GM19452 (cell line): Measurements from ENCODE around the gene ALS2CL.
"Not testable (repeated sequence)": the region's sequence is repeated elsewhere in the genome, so short reads cannot be mapped to it uniquely, and the experiment has no call there.

ENCODE experiments used
- ATAC-seq: cut with Tn5 transposase; IDR thresholded peaks from one replicate; pipeline ENCODE4 v1.9.1; 2021; ENCODE audit not compliant: unreplicated experiment

ALS2CL gene

DNA sequence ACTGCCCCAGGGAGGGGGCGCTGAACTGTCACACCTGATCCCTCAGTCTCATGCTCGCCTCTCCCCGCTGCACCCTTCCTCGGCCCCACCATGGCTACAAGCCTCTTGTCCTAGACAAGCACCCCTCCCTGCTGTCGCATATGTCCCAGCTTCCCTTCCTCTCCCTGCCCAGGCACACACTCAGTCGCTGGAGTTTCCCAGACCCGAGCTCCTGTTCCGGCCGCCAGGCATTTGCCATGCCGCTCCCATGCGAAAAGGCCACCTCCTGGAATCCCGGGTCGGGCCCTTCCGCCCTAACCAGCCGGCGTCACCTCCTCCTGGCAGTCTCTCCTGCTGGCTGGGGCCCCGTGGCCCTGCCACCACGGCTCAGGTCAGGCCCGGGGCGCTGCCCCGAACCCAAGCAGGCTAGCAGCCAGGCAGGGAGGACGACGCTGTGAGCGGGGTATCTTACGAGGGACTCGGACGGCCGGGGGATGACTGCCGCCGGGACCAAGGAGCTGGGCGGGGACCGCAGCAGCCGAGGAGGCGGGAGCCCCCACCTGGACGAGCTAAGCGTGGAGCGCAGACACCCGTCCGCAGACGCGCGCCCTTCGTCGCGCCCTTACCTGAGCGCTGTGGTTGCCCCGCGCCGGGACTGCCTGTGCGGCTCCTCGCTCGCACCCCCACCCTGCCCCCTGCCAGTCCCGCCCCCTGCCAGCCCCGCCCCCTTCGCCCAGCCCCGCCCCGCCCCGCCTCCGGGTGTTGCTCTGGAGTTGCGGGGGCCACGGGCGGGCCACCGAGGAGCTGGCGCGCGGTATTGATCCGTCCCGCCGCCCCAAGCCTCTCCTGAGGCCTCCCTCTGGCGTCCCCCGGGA lies at the start of gene ALS2CL:
ALS2CL (minus strand) TSS at position 642 of the 854 bp plus-strand sequence. CDS start 4,239 bp downstream, outside the sequence.
- no peak for ATAC-seq

GRCh38 chr3:46742992-46743585 lies 49.6 kb upstream of the ALS2CL start:
- no peak for ATAC-seq

DNA sequence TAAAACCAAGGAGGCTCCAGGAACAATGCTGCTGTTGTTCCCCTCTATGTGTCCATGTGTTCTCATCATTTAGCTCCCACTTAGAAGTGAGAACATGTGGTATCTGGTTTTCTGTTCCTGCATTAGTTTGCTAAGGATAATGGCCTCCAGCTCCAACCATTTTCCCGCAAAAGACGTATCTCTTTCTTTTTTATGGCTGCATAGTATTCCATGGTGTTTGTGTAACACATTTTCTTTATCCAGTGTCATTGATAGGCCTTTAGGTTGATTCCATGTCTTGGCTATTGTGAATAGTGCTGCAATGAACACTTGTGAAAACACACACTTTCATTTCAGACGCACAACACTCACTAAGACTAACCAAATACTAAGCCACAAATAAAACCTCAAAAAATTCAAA lies 46.1 kb upstream of the ALS2CL start:
- ATAC-seq, result not testable (repeated sequence)

GRCh38 chr3:46737329-46737731 lies 43.9 kb upstream of the ALS2CL start:
- no peak for ATAC-seq

DNA sequence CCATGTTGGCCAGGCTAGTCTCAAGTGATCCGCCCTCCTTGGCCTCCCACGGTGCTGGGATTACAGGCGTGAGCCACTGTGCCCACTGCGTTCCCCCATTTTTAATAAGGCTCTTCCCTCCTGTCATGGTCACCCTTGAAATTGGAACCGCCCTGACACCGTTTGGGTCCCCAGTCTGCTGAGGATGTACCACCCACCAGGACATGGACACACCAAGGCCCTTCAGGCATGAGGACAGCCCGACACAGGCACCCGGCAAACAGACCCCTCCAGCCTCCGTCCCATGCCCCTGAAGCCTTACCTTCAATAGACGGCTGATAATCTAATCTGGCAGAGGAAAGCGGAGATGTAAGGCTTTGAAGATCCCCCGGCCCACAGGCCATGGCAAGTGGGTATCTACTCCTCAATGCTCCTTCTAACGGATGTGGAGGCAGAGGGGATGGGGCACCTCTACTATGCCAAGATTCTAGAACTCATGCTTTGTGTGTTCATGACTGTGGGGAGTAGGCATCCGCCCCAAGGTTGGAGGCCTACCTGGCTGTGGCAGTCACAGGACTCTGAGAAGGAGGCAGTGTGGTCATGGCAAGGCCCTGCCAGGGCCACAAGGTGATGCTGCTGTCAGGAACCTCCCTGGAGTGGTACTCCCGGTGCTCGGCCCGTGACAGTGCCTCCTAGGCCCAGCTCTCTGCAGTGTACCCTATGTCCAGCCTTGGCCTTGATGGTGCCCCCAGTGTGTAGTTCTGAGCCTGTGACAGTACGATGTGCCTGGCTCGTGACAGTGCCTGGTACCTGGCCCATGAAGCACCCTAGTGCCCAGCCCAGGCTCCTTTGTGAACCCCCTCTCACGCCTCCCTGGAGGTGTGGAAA lies 42.8 kb upstream of the ALS2CL start:
- no peak for ATAC-seq

- ATAC-seq, result no peak
These were observed 41.3 kb upstream of the ALS2CL start for GRCh38 chr3:46734773-46735172.

DNA sequence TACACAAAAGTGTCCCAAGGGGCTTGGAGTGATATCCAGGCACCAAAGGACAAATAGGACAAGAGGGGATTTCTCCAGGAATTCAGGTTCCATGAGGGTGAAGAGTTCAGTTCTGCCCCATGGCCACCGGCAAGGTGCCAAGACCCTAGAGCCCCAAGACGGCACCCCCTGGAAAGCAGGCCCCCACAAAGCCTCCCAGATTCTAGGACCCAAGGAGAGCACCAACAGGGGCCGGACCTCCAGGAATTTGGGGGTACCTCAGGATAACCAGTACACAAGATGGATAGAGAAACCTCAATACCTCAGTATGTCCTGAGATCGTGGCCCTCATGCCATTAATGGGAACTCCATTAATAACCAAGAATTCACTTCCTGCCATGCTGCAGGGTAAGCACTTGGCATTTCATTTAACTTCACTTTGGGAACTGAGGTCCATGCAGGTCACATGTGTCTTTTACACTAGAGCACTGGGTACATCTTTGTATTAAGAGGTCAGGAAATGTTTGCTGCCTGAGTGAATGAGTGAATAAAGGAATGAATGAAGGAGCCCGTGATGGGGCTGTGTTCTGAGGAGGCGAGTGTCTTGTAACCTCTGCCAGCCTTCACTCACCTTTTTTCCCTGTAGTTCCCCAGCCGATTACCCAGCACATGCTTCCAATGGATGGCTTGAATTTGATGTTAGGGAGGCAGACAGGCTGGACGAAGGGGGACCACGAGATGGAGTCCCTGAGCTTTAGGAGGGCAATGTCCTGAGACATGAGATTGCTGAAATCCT lies 39.7 kb upstream of the ALS2CL start:
- no peak for ATAC-seq

GRCh38 chr3:46731795-46732194 lies 38.3 kb upstream of the ALS2CL start:
- no peak for ATAC-seq

DNA sequence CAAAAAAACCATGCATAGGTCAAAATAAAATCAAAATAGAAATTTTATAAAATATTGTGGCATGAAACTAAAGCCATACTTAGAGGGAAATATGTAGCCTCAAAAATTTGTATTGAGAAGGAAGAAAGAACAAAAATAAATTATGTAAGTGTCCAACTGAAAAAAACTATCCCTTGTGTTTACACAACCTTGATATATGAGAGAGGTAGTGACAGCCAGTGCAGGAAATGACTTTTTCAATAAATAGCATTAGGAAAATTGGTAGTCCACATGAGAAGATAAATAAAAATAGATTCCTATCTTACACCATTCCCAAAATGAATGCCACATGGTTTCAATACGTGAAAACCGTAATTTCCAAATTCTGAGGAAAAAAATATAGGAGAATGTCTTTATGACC lies 37.3 kb upstream of the ALS2CL start:
- ATAC-seq, result no peak

- no peak for ATAC-seq
These were observed 35.6 kb upstream of the ALS2CL start for GRCh38 chr3:46729038-46729437.

DNA sequence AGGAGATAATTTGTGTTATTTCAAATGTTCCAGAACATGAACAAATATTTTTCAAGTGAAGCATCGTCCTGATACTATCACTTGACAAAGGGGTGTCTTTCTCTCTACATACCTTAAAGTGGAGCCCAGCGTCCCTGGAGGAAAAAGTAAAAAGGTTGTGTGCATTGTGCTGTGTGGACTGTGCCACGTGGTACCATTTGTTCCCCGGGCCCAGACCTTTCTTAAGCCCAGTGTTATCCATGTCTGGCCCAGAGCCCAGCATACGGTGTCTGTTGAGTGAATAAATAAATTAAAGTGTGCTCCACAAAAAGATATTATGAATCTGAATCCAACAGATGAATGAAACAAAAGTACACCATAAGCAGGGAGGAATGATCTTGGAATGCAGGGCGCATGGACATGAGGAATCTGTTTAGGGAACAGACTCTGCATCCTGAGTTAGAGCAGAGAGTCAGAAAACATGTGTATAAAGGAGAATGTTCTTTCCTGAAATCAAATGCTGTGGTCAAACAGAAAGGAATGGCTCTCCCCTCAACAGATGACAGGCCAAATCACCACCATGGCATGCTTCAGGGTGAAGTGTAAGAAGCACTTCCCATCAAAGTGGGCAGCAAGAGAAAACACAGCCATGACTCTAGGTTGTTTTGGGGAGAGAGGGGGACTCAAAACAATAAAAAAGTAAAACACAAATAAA lies 32.3 kb upstream of the ALS2CL start:
- no peak for ATAC-seq

DNA sequence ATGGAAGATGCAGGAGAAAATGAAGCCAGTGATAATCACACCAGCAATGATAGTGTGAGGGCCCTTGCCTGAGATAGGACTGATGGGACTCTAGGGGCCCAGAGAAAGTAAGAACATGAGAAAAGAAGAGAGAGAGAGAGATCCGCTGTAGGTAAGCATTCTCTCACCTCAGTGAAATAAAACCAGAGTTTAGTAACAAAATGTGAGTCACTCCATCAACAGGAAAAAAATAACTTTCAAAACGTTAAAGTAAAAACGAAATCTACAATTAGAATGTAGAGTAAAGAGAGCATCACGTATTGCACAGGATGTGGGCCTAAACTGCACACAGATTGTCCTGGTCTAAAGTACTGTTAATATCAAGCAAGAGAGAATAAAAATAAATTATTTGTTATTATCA lies 30.9 kb upstream of the ALS2CL start:
- no peak for ATAC-seq

- ATAC-seq, result no peak
These were observed 29.0 kb upstream of the ALS2CL start for GRCh38 chr3:46722443-46722842.

DNA sequence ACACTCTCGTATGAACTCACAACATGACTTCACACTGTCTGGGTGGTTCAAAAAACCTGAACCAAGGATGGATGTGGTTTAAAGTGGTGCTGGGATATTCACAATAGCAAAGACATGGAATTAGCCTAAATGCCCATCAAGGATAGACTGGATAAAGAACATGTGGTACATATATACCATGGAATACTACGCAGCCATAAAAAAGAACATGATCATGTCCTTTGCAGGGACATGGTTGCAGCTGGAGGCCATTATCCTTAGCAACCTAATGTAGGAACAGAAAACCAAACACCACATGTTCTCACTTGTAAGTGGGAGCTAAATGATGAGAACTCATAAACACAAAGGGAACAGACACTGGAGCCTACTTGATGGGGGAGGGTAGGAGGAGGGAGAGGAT lies 27.5 kb upstream of the ALS2CL start:
- ATAC-seq, result no peak

DNA sequence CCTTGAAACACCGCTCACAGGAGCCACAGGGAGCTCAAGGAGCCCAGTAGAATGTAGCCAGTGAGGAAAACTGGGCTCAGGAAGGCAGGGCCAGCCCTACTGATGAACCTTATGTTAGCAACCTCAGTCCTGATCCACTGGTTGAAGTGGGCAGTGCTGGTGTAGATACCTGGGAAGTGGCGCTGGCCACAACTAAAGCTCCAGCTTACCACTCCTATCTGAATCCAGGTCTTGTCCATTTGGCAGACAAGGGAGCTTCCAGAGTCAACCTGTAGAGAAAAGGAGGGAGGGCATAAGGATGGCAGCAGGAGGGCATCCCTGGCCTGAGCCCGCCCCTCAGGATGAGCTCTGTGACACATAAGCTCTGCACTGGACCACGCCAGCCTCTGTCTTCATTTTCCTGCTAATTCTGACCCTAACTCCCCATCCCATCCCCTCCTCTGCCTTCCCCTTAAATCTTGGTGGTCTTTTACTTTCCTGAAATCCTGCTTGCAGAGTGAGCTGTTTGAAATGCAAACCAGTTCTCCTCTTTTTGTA lies 26.3 kb upstream of the ALS2CL start:
- ATAC-seq, result no peak

GRCh38 chr3:46719044-46719565 lies 25.6 kb upstream of the ALS2CL start:
- no peak for ATAC-seq

DNA sequence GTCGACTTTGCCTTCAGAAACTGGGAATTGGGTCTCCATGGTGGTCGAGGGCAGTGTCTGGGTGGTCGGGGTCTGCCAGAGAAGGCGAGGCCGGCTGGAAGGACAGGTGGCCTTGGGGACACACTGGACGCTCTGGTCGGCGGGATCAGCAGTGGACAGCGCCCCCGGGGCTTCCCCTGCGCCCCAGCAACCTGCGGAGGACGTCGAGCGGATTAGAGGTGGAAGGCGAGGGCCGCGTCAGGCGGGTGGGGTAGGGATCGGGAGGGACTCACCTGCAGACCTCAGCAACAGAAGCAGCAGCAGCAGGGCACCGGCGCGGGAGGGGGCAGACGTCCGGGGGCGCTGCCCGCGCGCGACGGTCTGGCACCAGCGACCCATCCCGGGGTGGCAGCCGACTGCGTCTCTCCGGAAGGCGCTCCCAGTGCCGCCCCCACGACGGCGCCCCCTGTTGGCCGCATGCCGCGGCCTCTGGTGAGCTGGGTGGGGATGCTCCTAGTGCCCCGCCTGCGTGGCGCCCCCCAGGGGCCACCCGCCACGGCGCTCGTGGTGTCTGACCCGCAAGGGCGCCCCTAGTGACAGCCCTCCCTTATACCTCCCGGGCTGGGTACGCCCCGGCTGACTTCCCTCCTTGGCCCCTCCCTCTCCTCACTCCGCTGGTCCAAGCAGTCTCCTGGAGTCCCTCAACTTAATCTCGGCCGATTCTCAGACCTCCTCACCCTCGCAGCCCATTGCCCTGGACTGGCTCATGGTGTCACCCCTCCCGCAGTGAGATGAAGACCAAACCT lies 24.2 kb upstream of the ALS2CL start, which contains the start of gene PRSS50:
PRSS50 (minus strand) TSS at position 423 of the 785 bp plus-strand sequence; CDS start at position 378, 45 bp downstream.
- ATAC-seq, result no peak

DNA sequence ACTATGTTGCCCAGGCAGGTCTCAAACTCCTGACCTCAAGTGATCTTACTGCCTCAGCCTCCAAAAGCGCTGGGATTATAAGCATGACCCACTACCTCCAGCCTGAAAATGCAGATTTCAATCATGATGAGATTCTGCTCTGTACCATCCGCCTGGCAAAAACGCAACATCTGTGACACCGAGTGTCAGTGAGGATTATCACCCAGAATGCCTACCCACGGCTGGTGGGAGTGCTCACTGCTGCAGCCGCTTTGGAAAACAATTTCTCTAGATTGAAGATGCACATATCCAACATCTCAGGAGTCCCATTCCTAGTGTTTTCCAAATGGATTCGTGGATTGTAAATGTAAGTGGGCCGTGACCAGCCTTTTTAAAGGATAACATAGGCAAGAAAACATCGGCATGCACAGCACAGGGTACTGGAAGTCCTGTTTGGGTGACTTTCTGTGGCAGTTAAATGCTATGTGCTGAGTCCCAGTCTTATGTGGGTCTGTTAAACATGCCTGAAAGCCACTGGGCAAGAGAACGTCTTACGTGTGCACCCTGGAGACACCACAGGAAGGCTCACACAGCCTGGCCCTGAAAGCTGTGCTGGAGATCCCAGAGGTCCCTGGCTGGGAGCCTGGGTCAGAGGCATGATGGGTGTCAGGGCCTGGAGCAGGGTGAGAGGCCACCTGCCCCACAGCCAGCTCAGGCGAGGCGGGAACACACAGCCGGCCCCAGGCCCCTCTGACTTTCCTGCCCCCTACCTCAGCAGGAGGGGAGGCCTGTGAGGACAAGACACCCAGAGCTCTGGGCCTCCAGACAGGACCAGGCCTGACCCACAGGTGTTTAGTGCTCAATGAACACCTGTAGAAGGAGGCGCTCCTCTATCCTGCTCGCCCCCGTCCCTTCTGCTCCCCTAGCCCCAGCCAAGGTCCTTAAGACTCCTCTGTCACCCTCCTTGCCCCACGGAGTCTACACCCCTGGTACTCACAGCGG lies 23.3 kb upstream of the ALS2CL start:
- ATAC-seq, result no peak
